Fibroblast of the aortic adventitia (primary cell): ENCODE data around the gene RASGRF2. TPM values are rescaled to one million over a fixed set of nuclear protein-coding genes. Genes with fewer than 3 reads are reported as not detected.

ENCODE experiments used
- DNase-seq: peaks from one replicate; pipeline ENCODE4 v3.0.0-alpha.2; 2010; ENCODE audit warnings: low read depth
- H3K4me3 ChIP-seq: 2 replicates; pipeline ENCODE4 v1.5.1; 2011; ENCODE audit warnings: low read depth, mild to moderate bottlenecking, control low read depth, low read length, moderate library complexity
- total RNA-seq: library from RNA; depleted of rRNA; stranded (reverse); fragments of >200 nt; gene quantifications from 2 replicates; pipeline ENCODE4 v1.2.3, GENCODE V29; 2012; ENCODE audit warnings: low replicate concordance
- TF ChIP-seq, protein P1 (sequence below): IDR thresholded peaks from 2 replicates; pipeline ENCODE4 v1.5.1; 2011; ENCODE audit warnings: mild to moderate bottlenecking, low read length, control low read depth, inconsistent platforms; ENCODE audit not compliant: insufficient read depth

Gene RASGRF2
- total RNA-seq, 1 donor, result 3.3 TPM

DNA sequence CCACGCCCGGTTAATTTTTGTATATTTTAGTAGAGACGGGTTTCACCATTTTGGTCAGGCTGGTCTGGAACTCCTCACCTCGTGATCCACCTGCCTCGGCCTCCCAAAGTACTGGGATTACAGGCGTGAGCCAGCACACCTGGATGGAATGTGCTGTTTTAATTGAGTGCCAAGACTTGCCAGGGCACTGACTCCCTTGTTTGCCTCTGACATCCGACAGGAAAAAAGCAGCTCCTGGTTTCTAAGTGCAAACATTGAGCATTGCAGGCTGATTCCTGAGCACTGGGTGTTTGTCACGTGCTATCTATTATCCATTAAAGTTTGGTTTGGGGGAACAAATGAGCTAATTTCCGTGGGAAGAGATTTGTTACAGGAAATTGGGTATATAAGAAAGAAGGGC lies 202.3 kb downstream of the RASGRF2 start:
- TF ChIP-seq, protein P1, sequence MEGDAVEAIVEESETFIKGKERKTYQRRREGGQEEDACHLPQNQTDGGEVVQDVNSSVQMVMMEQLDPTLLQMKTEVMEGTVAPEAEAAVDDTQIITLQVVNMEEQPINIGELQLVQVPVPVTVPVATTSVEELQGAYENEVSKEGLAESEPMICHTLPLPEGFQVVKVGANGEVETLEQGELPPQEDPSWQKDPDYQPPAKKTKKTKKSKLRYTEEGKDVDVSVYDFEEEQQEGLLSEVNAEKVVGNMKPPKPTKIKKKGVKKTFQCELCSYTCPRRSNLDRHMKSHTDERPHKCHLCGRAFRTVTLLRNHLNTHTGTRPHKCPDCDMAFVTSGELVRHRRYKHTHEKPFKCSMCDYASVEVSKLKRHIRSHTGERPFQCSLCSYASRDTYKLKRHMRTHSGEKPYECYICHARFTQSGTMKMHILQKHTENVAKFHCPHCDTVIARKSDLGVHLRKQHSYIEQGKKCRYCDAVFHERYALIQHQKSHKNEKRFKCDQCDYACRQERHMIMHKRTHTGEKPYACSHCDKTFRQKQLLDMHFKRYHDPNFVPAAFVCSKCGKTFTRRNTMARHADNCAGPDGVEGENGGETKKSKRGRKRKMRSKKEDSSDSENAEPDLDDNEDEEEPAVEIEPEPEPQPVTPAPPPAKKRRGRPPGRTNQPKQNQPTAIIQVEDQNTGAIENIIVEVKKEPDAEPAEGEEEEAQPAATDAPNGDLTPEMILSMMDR, result no peak
- no peak for DNase-seq
- H3K4me3 ChIP-seq, result no peak overlapping the region

DNA sequence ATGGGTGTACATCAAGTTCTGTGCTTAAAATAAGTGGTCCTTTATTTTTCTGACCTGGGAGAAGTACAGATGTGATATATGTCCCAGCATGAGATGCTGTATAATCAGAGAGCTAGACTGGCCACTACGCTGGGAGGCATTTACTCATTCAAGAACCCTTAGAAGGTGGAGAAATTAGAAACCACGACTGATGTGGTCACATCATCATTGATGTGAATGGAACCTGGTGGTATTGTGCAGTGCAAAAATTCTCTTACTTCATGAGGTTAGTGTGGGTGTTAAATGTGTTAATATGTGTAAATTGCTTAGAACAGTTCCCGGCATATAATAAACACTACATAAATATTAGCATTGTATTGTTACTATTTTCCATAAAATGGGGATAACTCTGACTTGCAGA lies 203.5 kb downstream of the RASGRF2 start:
- no peak for DNase-seq
- no peak overlapping the region for H3K4me3 ChIP-seq
- TF ChIP-seq, protein P1, result no peak

DNA sequence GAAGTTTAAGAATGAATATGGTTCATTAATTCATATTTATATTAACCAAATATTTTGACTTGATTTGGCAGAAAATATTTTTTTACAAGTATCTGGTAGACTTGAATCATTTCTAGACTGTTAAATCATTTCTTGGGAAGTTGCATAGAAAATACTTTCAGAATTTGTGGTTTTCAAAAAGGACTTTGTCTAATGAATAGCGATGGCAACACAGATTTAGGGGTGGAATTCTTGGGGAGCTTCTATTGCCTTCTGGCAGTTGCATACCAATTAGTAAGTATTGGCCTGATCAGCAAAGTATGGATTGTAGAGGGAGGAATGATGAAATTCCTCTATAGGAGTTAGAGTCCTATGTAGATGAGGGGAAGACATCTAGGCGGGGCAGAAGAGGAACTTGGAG lies 204.3 kb downstream of the RASGRF2 start:
- H3K4me3 ChIP-seq, result no peak overlapping the region
- DNase-seq, result no peak
- TF ChIP-seq, protein P1, result no peak

DNA sequence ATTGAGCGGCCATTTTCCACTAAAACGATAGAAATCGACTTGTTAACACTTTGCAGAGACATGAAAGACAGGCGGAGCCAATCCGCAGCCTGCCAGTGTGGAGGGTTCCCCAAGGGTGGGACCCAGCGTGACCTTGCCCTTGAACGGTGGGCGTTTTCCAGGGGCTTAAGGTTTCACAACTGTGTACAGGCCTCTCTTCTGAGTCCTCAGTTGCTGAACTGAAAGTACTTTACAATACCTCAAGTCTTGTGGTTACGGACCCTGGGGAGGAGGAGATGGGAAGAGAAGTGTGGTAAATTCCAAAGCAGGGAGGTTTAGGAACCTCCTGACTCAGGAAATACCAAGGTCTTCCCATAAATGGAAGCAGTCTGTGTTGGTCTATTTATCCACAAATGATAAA lies 204.8 kb downstream of the RASGRF2 start:
- peak; percentile 11 for DNase-seq
- TF ChIP-seq, protein P1, result no peak
- no peak overlapping the region for H3K4me3 ChIP-seq

DNA sequence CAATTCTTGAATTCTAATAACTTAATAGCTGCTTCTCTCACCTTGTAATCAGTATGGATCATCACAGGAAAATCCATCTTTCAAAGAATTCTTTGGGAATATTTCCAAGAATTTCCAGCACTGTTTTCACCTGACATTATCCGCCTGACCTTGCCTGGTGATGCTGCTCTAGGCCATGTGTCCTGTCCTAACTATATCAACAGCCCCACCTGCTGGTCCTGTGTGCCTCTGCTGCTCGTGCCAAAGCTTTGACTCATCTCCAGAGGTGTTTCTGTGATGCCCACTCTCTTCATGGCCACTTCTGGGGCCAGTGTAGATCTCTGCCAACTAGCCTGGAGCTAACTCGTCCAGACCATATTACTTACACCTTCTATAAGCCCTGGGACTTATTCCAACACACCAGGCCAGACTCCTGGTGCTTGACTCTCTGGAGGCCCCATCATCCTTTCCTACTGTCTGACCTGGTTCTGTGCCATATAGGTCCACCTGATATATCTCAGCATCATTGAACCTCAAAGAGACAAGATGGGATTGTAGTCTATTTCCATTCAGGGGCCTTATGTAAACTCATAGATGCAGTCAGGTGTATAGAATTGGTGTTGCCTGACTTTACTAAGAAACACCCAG lies 205.4 kb downstream of the RASGRF2 start:
- peak; percentile 68 for DNase-seq
- H3K4me3 ChIP-seq, result no peak overlapping the region
- TF ChIP-seq, protein P1, result peak; percentile 77

DNA sequence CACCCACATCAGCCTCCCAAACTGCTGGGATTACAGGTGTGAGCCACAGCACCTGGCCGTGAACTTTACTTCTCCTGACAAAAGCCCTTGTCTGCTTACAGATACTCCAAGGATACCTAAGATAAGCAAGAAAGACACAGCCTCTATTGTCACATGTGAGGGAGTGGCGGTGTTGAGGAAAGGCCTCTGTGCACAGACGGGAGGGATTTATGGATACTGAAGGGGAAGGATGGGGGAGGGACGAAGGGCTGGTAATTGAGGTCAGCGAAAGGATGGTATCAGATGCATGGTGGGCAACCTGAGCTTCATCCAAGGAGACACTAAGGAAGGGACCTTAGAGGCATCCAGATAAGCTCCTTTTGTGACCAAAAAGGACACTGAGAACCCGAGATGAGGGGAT lies 206.3 kb downstream of the RASGRF2 start:
- TF ChIP-seq, protein P1, result no peak
- no peak overlapping the region for H3K4me3 ChIP-seq
- DNase-seq, result no peak

DNA sequence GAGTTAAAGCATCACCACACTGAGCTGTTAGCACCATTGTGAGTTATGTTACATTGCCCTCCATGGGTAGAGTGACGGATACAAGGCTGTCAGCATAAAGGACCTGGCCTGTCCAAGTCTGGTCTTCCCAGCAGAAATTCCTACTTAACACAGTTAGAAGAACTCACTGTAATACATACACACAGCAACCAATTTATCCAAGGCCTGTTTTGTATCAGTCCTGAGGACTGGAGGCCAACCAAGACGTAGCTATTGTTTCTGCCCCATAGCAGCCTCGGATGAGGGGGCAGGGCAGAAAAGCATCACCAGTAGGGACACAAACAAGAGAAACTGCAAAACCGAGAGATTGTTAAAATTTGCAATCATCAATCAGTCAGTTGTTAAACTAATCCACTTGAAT lies 206.9 kb downstream of the RASGRF2 start:
- no peak overlapping the region for H3K4me3 ChIP-seq
- TF ChIP-seq, protein P1, result no peak
- DNase-seq, result no peak
